GM12801 (cell line): ENCODE results near the gene TUBB.

Experiments
- CTCF ChIP-seq: IDR thresholded peaks from one replicate; pipeline ENCODE4 v1.5.1; 2011; ENCODE audit warnings: control low read depth; ENCODE audit not compliant: insufficient read length; ENCODE audit errors: extremely low read depth

TUBB gene

GRCh38 chr6:30690403-30691207, 29.5 kb upstream of the TUBB start, which contains the start of gene NRM:
TSS of gene NRM (minus strand) at chr6:30690984. CDS start at chr6:30690974, 10 bp downstream.
- TF ChIP-seq CTCF: no peak

- no peak for TF ChIP-seq CTCF
Measured at GRCh38 chr6:30691208-30691847, 28.8 kb upstream of the TUBB start.

DNA sequence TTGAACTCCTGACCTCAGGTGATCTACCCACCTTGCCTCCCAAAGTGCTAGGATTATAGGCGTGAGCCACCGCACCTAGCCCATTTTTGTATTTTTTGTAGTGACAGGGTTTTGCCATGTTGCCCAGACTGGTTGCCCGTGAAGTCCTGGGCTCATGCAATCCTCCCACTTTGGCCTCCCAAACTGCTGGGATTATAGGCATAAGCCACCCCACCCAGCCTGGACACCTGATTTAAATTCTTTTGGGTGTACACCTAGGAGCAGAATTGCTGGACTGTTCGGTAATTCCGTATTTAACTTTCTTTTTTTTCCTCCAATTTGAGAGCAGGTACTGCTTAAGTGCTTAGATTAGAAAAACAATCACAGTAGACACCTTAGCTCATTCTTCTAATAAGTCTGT, 23.7 kb upstream of the TUBB start:
- no peak for TF ChIP-seq CTCF

DNA sequence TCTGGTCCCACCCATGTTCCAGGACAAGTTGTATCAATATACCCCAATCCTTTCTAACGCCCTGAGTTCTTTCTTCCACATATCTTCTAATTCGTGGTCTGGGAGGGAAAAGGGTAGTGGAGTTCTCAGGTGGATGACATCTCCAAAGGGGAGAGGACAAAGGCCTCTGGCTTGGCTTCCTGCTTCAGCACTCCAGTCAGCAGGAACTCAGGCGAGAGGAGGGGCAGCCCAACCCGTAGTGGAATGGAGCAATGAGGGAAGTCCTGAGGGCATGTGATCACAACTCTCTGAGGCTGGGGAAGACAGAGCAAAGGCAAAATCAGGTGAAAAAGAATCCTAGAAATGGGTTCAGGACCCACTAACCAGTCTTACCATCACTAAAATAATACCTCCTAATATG, 19.8 kb upstream of the TUBB start:
- no peak for TF ChIP-seq CTCF

- no peak for TF ChIP-seq CTCF
Measured at GRCh38 chr6:30703011-30703410, 17.1 kb upstream of the TUBB start.

DNA sequence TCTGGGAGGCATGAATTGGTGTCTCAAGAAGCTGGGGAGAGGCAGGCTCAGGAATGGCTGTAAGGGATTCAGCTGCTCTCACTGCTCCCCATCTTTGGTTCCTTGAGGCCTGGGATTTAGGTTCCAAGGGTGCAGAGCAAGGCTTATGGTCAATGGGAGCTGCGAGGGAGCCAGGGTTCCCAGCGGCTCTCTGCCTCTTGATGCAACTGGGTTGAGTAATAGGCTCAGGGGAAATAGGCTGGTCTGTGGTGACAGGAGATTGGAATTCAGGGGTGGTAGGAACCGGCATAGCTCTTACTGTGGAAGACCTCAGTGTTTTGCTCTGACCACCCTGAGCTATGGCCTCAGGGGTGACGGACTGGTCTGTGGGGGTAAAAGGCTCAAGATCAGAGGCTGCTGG, 16.3 kb upstream of the TUBB start:
- TF ChIP-seq CTCF: no peak

GRCh38 chr6:30705620-30706019, 14.5 kb upstream of the TUBB start:
- no peak for TF ChIP-seq CTCF
